CD4-positive, alpha-beta T cell (primary cell): ENCODE results near the gene ZBTB20. TPM values are rescaled to one million over a fixed set of nuclear protein-coding genes. Genes with fewer than 3 reads are reported as not detected.
A peak's percentile ranks its signal among the peaks of the same experiment; 100 is the strongest.

Source experiments
- ATAC-seq: fragments of 200-7000 bp; cut with Tn5 transposase; one replicate; pipeline ENCODE4 v1.10.0; 2022; ENCODE audit warnings: mild to moderate bottlenecking; ENCODE audit not compliant: poor library complexity
- CTCF ChIA-PET: fragments of 350-600 bp; sonication (Branson Sonifier 250); formaldehyde crosslinking; loops from one replicate; lab custom pipeline; 2021; ENCODE audit warnings: antibody characterized with exemption, inconsistent platforms; lab: Charles Lee
- POLR2A ChIA-PET: fragments of 350-600 bp; sonication (Branson Sonifier 250); formaldehyde crosslinking; loops from one replicate; lab custom pipeline; 2021; ENCODE audit warnings: antibody characterized with exemption, inconsistent platforms; lab: Charles Lee
- DNase-seq, 14 experiments: peaks; one replicate each; pipeline ENCODE4 v3.0.0-alpha.2; 2013 to 2020; ENCODE audit warnings: mixed read lengths in 2 of 14
- H3K27ac ChIP-seq, 2 donors: one replicate each; pipeline versions ENCODE4 v1.5.1 to v1.7.0; 2013; ENCODE audit warnings: low read length in 2 of 2, low read depth in 1 of 2, mild to moderate bottlenecking in 1 of 2
- H3K27me3 ChIP-seq, 2 experiments: 1 replicate in 1 of 2; 2 replicates in 1 of 2; pipeline versions ENCODE4 v1.6.1 to v1.7.0; 2013; ENCODE audit warnings: low read length in 2 of 2, control low read depth in 1 of 2, mild to moderate bottlenecking in 1 of 2, moderate library complexity in 1 of 2; ENCODE audit not compliant: insufficient read depth in 2 of 2, control insufficient read depth in 1 of 2
- H3K36me3 ChIP-seq: one replicate; pipeline ENCODE4 v1.6.1; 2013; ENCODE audit warnings: low read length, control low read depth; ENCODE audit not compliant: insufficient read depth
- H3K4me1 ChIP-seq: one replicate; pipeline ENCODE4 v1.6.1; 2013; ENCODE audit warnings: low read length, control low read depth; ENCODE audit not compliant: insufficient read depth
- H3K4me3 ChIP-seq: one replicate; pipeline ENCODE4 v1.5.1; 2013; ENCODE audit warnings: mild to moderate bottlenecking, low read length, moderate library complexity
- H3K9me3 ChIP-seq, 2 experiments: 1 replicate in 1 of 2; 2 replicates in 1 of 2; pipeline versions ENCODE4 v1.6.1 to v1.7.0; 2013; ENCODE audit warnings: low read length in 2 of 2, mild to moderate bottlenecking in 2 of 2, control low read depth in 1 of 2, moderate library complexity in 1 of 2; ENCODE audit not compliant: control insufficient read depth in 1 of 2, insufficient read depth in 1 of 2
- H3K27ac Mint-ChIP-seq: one replicate; pipeline ENCODE4 v1.8.0; 2020; ENCODE audit warnings: mixed read lengths
- H3K27me3 Mint-ChIP-seq: one replicate; pipeline ENCODE4 v1.8.0; 2021; ENCODE audit warnings: mixed read lengths
- H3K36me3 Mint-ChIP-seq: one replicate; pipeline ENCODE4 v1.8.0; 2021; ENCODE audit warnings: low read depth, mixed read lengths
- H3K4me1 Mint-ChIP-seq: one replicate; pipeline ENCODE4 v1.8.0; 2021; ENCODE audit warnings: low read depth, mixed read lengths
- H3K4me3 Mint-ChIP-seq: one replicate; pipeline ENCODE4 v1.8.0; 2020; ENCODE audit warnings: mild to moderate bottlenecking, mixed read lengths
- H3K9me3 Mint-ChIP-seq: one replicate; pipeline ENCODE4 v1.8.0; 2020; ENCODE audit warnings: mixed read lengths
- CTCF ChIP-seq: fragments of 200-600 bp; IDR thresholded peaks from one replicate; pipeline ENCODE4 v1.8.0; 2022; ENCODE audit warnings: antibody characterized with exemption, mild to moderate bottlenecking
- intact Hi-C, 2 experiments: fragments of 100-400 bp; cut with DNase I in 1 of 2; cut with micrococcal nuclease in 1 of 2; formaldehyde crosslinking; loops; one replicate each; pipeline versions ENCODE4 v1.15.1 to v1.9.0; 2023 to 2025; cut with DNase I, micrococcal nuclease
- total RNA-seq, 174 experiments: library from RNA in 2 of 174; stranded (reverse) in 2 of 174; gene quantifications; one replicate each; pipeline ENCODE4 v1.2.3 and lab custom pipeline; 2021 to 2026

Gene ZBTB20
- total RNA-seq, 2 experiments from 2014 or later, result 41.6 to 47.4 TPM

- DNase-seq (no peak), ATAC-seq (no peak)
- H3K36me3 ChIP-seq, result peaks cover 2% of the 10 kb centered on the region
- Mint-ChIP-seq H3K4me3 (no peak overlapping the region), H3K36me3 (peaks cover 77% of the 10 kb centered on the region), H3K9me3 (peaks cover 8% of the 10 kb centered on the region), H3K4me1 (no peaks in the 10 kb centered on the region), H3K27ac (no peak overlapping the region), H3K27me3 (no peaks in the 10 kb centered on the region)
- no peak for TF ChIP-seq CTCF
- H3K9me3 ChIP-seq, result peaks cover 4 to 24% of the 10 kb centered on the region in 2 experiments
- POLR2A ChIA-PET, result no interaction called here
- CTCF ChIA-PET, result no interaction called here
- intact Hi-C loops, result no loop called here
- H3K27ac ChIP-seq, result no peak overlapping the region
- H3K4me1 ChIP-seq, result no peaks in the 10 kb centered on the region
- H3K27me3 ChIP-seq, result no peaks in the 10 kb centered on the region
- no peak overlapping the region for H3K4me3 ChIP-seq
Measured at GRCh38 chr3:114775395-114775794, 371.7 kb downstream of the ZBTB20 start.

- no peak overlapping the region for H3K4me3 Mint-ChIP-seq
- Histone ChIP-seq H3K27me3 (no peaks in the 10 kb centered on the region), H3K4me1 (no peaks in the 10 kb centered on the region), H3K27ac (no peak overlapping the region), H3K9me3 (peaks cover 4 to 24% of the 10 kb centered on the region in 2 experiments), H3K36me3 (no peaks in the 10 kb centered on the region), H3K4me3 (no peak overlapping the region)
- no peak for ATAC-seq
- H3K4me1 Mint-ChIP-seq, result peaks cover 9% of the 10 kb centered on the region
- H3K27me3 Mint-ChIP-seq, result no peaks in the 10 kb centered on the region
- intact Hi-C loops, result no loop called here
- H3K27ac Mint-ChIP-seq, result no peak overlapping the region
- CTCF ChIA-PET, result no interaction called here
- no peak for TF ChIP-seq CTCF
- no peak for DNase-seq
- POLR2A ChIA-PET, result no interaction called here
- H3K9me3 Mint-ChIP-seq, result peaks cover 4% of the 10 kb centered on the region
- peaks cover 51% of the 10 kb centered on the region for H3K36me3 Mint-ChIP-seq
Measured at GRCh38 chr3:114770874-114771273, 376.2 kb downstream of the ZBTB20 start.

- CTCF ChIA-PET, result no interaction called here
Measured at GRCh38 chr3:114764056-114764492, 383.0 kb downstream of the ZBTB20 start.

More at GRCh38 chr3:114764056-114764492, 383.0 kb downstream of the ZBTB20 start:
- no peak for ATAC-seq
- Mint-ChIP-seq H3K4me1 (peaks cover 28% of the 10 kb centered on the region), H3K36me3 (no peaks in the 10 kb centered on the region), H3K4me3 (no peak overlapping the region), H3K27me3 (no peaks in the 10 kb centered on the region), H3K27ac (no peak overlapping the region), H3K9me3 (no peaks in the 10 kb centered on the region)
- TF ChIP-seq CTCF, result no peak
- Histone ChIP-seq H3K9me3 (no peaks in the 10 kb centered on the region), H3K4me1 (no peaks in the 10 kb centered on the region), H3K4me3 (no peak overlapping the region), H3K27me3 (no peaks in the 10 kb centered on the region), H3K36me3 (no peaks in the 10 kb centered on the region), H3K27ac (no peak overlapping the region)
- peak in 1 of 14 experiments; percentile 5 for DNase-seq
- POLR2A ChIA-PET, result interaction anchor here (0.6 kb wide), 1 partner anchor 704 kb away, joined by 3 read pairs; no protein-coding TSS in a partner anchor
- intact Hi-C loops, result no loop called here
